ENCODE data around the gene LGR4.

DNA sequence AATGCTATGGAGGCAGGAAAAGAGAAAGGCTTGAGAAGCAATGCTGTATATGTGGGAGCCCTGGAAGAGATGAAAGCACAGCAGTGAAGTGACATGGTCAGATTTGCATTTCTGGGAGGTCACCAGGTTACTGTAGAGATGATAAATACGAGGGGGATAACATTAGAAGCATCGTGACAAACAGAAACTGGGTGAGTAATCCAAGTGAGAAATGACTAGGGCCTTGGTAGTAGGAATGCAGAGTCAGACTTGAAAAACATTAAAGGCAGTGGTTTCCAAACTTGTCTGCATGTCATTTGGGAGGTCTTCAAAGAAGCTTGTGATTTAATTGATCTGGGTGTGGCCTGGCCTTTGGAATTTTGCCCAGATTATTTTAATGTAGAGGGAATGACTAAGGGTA is 153.5 kb downstream of the LGR4 start:
- TF ChIP-seq CTCF (IDR thresholded peaks at IDR 0.05): no peak
- no peak for TF ChIP-seq POLR2A (IDR thresholded peaks at IDR 0.05)
- TF ChIP-seq EP300 (IDR thresholded peaks at IDR 0.05): no peak

Measured in tibial nerve (tissue), 4 donors.